ENCODE results near the gene CLCN1. TPM values are rescaled to one million over a fixed set of nuclear protein-coding genes. Genes with fewer than 3 reads are reported as not detected.

Gene CLCN1
- total RNA-seq, 1 experiment from 2014 or later, result not detected

DNA sequence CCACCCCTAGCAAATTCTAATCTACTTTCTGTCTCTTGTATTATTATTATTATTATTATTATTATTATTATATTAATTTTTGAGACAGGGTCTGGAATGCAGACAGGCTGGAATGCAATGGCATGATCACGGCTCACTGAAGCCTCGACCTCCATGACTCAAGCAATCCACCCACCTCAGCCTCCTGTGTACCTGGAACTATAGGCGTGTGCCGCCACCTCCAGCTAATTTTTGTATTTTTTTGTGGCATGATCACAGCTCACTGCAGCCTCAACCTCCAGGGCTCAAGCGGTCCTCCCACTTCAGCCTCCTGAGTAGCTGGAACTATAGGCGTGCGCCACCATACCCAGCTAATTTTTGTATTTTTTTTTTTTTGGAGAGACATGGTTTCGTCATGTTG lies 33.8 kb upstream of the CLCN1 start:
- ChIA-PET CTCF (interaction anchor here (1.8 kb wide), 1 partner anchor 17 kb away, joined by 9 read pairs; no protein-coding TSS in a partner anchor), POLR2A (interaction anchor here (1.2 kb wide), 1 partner anchor 15 kb away, joined by 3 read pairs; no protein-coding TSS in a partner anchor)
- BruUV-seq (replicated peaks), result no TSS peak
- no peak for DNase-seq (ENCODE audit: unreplicated experiment)
- Mint-ChIP-seq H3K4me1 (ENCODE audit: insufficient read depth, unreplicated experiment) (peaks cover 23% of the 10 kb centered on the region), H3K9me3 (ENCODE audit: unreplicated experiment) (no peaks in the 10 kb centered on the region), H3K4me3 (ENCODE audit: unreplicated experiment) (no peak overlapping the region), H3K27ac (ENCODE audit: low read depth, unreplicated experiment) (no peak overlapping the region), H3K36me3 (ENCODE audit: insufficient read depth, unreplicated experiment) (no peaks in the 10 kb centered on the region), H3K27me3 (ENCODE audit: insufficient read depth, unreplicated experiment) (no peaks in the 10 kb centered on the region)
- TF ChIP-seq, protein P1, sequence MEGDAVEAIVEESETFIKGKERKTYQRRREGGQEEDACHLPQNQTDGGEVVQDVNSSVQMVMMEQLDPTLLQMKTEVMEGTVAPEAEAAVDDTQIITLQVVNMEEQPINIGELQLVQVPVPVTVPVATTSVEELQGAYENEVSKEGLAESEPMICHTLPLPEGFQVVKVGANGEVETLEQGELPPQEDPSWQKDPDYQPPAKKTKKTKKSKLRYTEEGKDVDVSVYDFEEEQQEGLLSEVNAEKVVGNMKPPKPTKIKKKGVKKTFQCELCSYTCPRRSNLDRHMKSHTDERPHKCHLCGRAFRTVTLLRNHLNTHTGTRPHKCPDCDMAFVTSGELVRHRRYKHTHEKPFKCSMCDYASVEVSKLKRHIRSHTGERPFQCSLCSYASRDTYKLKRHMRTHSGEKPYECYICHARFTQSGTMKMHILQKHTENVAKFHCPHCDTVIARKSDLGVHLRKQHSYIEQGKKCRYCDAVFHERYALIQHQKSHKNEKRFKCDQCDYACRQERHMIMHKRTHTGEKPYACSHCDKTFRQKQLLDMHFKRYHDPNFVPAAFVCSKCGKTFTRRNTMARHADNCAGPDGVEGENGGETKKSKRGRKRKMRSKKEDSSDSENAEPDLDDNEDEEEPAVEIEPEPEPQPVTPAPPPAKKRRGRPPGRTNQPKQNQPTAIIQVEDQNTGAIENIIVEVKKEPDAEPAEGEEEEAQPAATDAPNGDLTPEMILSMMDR (IDR thresholded peaks at IDR 0.05; ENCODE audit: unreplicated experiment), result no peak
- intact Hi-C loops (cut with micrococcal nuclease), result no loop called here

DNA sequence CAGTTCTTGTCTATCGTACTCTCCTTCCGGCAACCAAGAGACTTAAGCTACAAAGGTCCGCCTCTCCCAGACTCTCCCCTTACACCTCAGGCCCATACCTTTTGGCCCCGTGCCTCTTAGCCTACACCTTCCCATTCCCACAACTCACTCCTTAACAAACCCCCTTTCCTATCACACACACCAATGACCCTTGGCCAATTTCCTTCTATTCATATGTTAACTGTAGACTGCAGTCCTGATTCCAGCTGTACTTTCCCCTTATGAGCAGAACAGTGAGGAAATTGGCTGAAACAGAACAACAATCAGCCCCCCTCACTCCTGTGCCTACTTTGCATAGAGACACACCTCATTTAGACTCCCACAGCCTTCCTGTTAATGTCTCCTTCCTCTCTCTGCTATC lies 32.5 kb upstream of the CLCN1 start:
- Mint-ChIP-seq H3K27me3 (ENCODE audit: insufficient read depth, unreplicated experiment) (no peaks in the 10 kb centered on the region), H3K36me3 (ENCODE audit: insufficient read depth, unreplicated experiment) (no peaks in the 10 kb centered on the region), H3K4me3 (ENCODE audit: unreplicated experiment) (no peak overlapping the region), H3K27ac (ENCODE audit: low read depth, unreplicated experiment) (no peak overlapping the region), H3K9me3 (ENCODE audit: unreplicated experiment) (no peaks in the 10 kb centered on the region), H3K4me1 (ENCODE audit: insufficient read depth, unreplicated experiment) (peaks cover 28% of the 10 kb centered on the region)
- ChIA-PET CTCF (interaction anchor here (0.7 to 1.8 kb wide), 4 partner anchors 16 to 43 kb away, joined by 3 to 9 read pairs (median 4); no protein-coding TSS in a partner anchor), POLR2A (interaction anchor here (0.7 to 1.0 kb wide), 4 partner anchors 19 to 236 kb away, joined by 3 to 4 read pairs (median 4); partner anchors contain the start of gene GSTK1)
- DNase-seq (ENCODE audit: unreplicated experiment), result no peak
- intact Hi-C loops (cut with micrococcal nuclease), result no loop called here
- BruUV-seq (replicated peaks), result no TSS peak
- TF ChIP-seq, protein P1 (IDR thresholded peaks at IDR 0.05; ENCODE audit: unreplicated experiment), result no peak

- TF ChIP-seq, protein P1 (IDR thresholded peaks at IDR 0.05; ENCODE audit: unreplicated experiment), result no peak
- BruUV-seq (replicated peaks), result no TSS peak
- DNase-seq (ENCODE audit: unreplicated experiment), result peak; percentile 60
- no peaks in the 10 kb centered on the region for H3K9me3 Mint-ChIP-seq (ENCODE audit: unreplicated experiment)
- peak within 1 kb of the TSS; percentile 61 for H3K27ac Mint-ChIP-seq (ENCODE audit: low read depth, unreplicated experiment)
- intact Hi-C loops (cut with micrococcal nuclease), result no loop called here
- no peaks in the 10 kb centered on the region for H3K36me3 Mint-ChIP-seq (ENCODE audit: insufficient read depth, unreplicated experiment)
- peaks cover 33% of the 10 kb centered on the region for H3K4me1 Mint-ChIP-seq (ENCODE audit: insufficient read depth, unreplicated experiment)
- CTCF ChIA-PET, result interaction anchor here (0.7 to 1.0 kb wide), 2 partner anchors 16 to 44 kb away, joined by 3 to 4 read pairs; no protein-coding TSS in a partner anchor
- H3K27me3 Mint-ChIP-seq (ENCODE audit: insufficient read depth, unreplicated experiment), result no peaks in the 10 kb centered on the region
- peak within 1 kb of the TSS; percentile 74 for H3K4me3 Mint-ChIP-seq (ENCODE audit: unreplicated experiment)
- POLR2A ChIA-PET, result interaction anchor here (0.6 to 3.7 kb wide), 3 partner anchors 9 to 36 kb away, joined by 3 to 32 read pairs (median 3); partner anchors contain the start of gene GSTK1
Observed at GRCh38 chr7:143284591-143285469, 31.1 kb upstream of the CLCN1 start, which contains the start of gene TMEM139. TMEM139 (plus strand) TSS chr7:143284958; CDS start chr7:143285958, 1,000 bp downstream.

DNA sequence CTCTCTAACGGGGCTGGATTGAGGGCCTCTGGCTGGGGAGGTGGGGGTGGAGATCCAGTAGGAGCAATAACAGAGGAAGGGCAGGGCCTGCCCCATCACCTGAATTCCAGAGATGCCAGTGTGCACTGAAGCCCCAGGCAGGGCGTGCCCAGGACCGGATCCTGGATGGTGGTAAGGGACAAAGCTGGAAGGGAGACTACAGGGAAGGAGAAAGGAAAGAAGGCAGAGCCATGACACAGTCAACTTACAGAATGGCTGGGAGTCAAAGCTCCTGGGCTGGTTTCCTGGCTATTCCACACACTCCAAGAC lies 30.5 kb upstream of the CLCN1 start:
- Mint-ChIP-seq H3K4me1 (ENCODE audit: insufficient read depth, unreplicated experiment) (peaks cover 32% of the 10 kb centered on the region), H3K27me3 (ENCODE audit: insufficient read depth, unreplicated experiment) (no peaks in the 10 kb centered on the region), H3K9me3 (ENCODE audit: unreplicated experiment) (no peaks in the 10 kb centered on the region), H3K4me3 (ENCODE audit: unreplicated experiment) (peak overlapping the region; percentile 74), H3K27ac (ENCODE audit: low read depth, unreplicated experiment) (peak overlapping the region; percentile 61), H3K36me3 (ENCODE audit: insufficient read depth, unreplicated experiment) (no peaks in the 10 kb centered on the region)
- BruUV-seq (replicated peaks), result no TSS peak
- ChIA-PET POLR2A (interaction anchor here (0.6 to 3.7 kb wide), 3 partner anchors 9 to 35 kb away, joined by 3 to 32 read pairs (median 3); partner anchors contain the start of gene GSTK1), CTCF (interaction anchor here (0.7 to 1.7 kb wide), 3 partner anchors 16 to 45 kb away, joined by 3 to 5 read pairs (median 3); partner anchors contain the start of gene GSTK1)
- TF ChIP-seq, protein P1 (IDR thresholded peaks at IDR 0.05; ENCODE audit: unreplicated experiment), result no peak
- intact Hi-C loops (cut with micrococcal nuclease), result no loop called here
- peak; percentile 42 for DNase-seq (ENCODE audit: unreplicated experiment)

Data from MCF 10A (cell line).